Adrenal gland (tissue), 5 donors: ENCODE results near the gene PLCH2.

Experiments used
- CTCF ChIP-seq, 6 experiments: fragments of 450-650 bp in 4 of 6; fragments of 200-600 bp in 2 of 6; sonication (generic) in 1 of 6; IDR thresholded peaks; 1 replicate in 5 of 6; 2 replicates in 1 of 6; pipeline versions ENCODE4 v1.5.1 to v1.8.0; 2016 to 2021; ENCODE audit warnings: antibody characterized with exemption in 6 of 6, mild to moderate bottlenecking in 2 of 6, moderate library complexity in 1 of 6
- POLR2A ChIP-seq, 2 donors: fragments of 450-650 bp; IDR thresholded peaks; one replicate each; pipeline ENCODE4 v1.6.1; 2017; ENCODE audit warnings: antibody characterized with exemption in 2 of 2, mild to moderate bottlenecking in 2 of 2, moderate library complexity in 1 of 2
- donor health status: DM: no; HTN: no; CAD: no.

- TF ChIP-seq CTCF (IDR thresholded peaks at IDR 0.05) (no peak), POLR2A (IDR thresholded peaks at IDR 0.05) (no peak)
These were observed 9.8 kb upstream of the PLCH2 start for GRCh38 chr1:2466270-2466665.
